Measurements from ENCODE around the gene DCBLD2. TPM values are rescaled to one million over a fixed set of nuclear protein-coding genes. Genes with fewer than 3 reads are reported as not detected.
"Not testable (repeated sequence)": the region's sequence is repeated elsewhere in the genome, so short reads cannot be mapped to it uniquely, and the experiment has no call there.

Gene DCBLD2
- total RNA-seq, 1 experiment from 2014 or later = 19.3 TPM

- no peak for DNase-seq
- Histone ChIP-seq H3K4me3 (no peak overlapping the region), H3K9me3 (no peaks in the 10 kb centered on the region), H3K27me3 (no peaks in the 10 kb centered on the region), H3K36me3 (peaks cover 9% of the 10 kb centered on the region)
Measured at GRCh38 chr3:98897701-98898100, 3.8 kb downstream of the DCBLD2 start.

- H3K9me3 ChIP-seq = no peaks in the 10 kb centered on the region
- no peak overlapping the region for H3K4me3 ChIP-seq
- no peaks in the 10 kb centered on the region for H3K27me3 ChIP-seq
- no peak for DNase-seq
- H3K36me3 ChIP-seq = peaks cover 9% of the 10 kb centered on the region
Measured at GRCh38 chr3:98894791-98895576, 6.5 kb downstream of the DCBLD2 start.

- no peak overlapping the region for H3K4me3 ChIP-seq
- H3K36me3 ChIP-seq = peaks cover 12% of the 10 kb centered on the region
- H3K27me3 ChIP-seq = no peaks in the 10 kb centered on the region
- no peak for DNase-seq
- no peaks in the 10 kb centered on the region for H3K9me3 ChIP-seq
Measured at GRCh38 chr3:98893740-98894139, 7.8 kb downstream of the DCBLD2 start.

- Histone ChIP-seq H3K9me3 (no peaks in the 10 kb centered on the region), H3K4me3 (no peak overlapping the region), H3K36me3 (peaks cover 12% of the 10 kb centered on the region), H3K27me3 (no peaks in the 10 kb centered on the region)
- DNase-seq = no peak
Measured at GRCh38 chr3:98892263-98892662, 9.2 kb downstream of the DCBLD2 start.

- H3K4me3 ChIP-seq = no peak overlapping the region
- no peaks in the 10 kb centered on the region for H3K9me3 ChIP-seq
- peaks cover 7% of the 10 kb centered on the region for H3K36me3 ChIP-seq
- DNase-seq = no peak
- no peaks in the 10 kb centered on the region for H3K27me3 ChIP-seq
Measured at GRCh38 chr3:98890965-98891910, 10.3 kb downstream of the DCBLD2 start.

GRCh38 chr3:98890181-98890835 lies 11.2 kb downstream of the DCBLD2 start:
- H3K27me3 ChIP-seq = no peaks in the 10 kb centered on the region
- peaks cover 3% of the 10 kb centered on the region for H3K36me3 ChIP-seq
- no peak for DNase-seq
- H3K9me3 ChIP-seq = no peaks in the 10 kb centered on the region
- no peak overlapping the region for H3K4me3 ChIP-seq

- Histone ChIP-seq H3K9me3 (0 out of 2 replicates have a peak, but pooled peaks cover 2% of the 10 kb centered on the region), H3K4me3 (no peak overlapping the region), H3K27me3 (no peaks in the 10 kb centered on the region), H3K36me3 (peaks cover 3% of the 10 kb centered on the region)
- DNase-seq = no peak
Measured at GRCh38 chr3:98887684-98888083, 13.8 kb downstream of the DCBLD2 start.

- Histone ChIP-seq H3K9me3 (0 out of 2 replicates have a peak, but pooled peaks cover 4% of the 10 kb centered on the region), H3K36me3 (peaks cover 6% of the 10 kb centered on the region), H3K4me3 (no peak overlapping the region), H3K27me3 (no peaks in the 10 kb centered on the region)
- DNase-seq = no peak
Measured at GRCh38 chr3:98886525-98886924, 15.0 kb downstream of the DCBLD2 start.

- no peak overlapping the region for H3K4me3 ChIP-seq
- H3K36me3 ChIP-seq = peaks cover 6% of the 10 kb centered on the region
- H3K9me3 ChIP-seq = 0 out of 2 replicates have a peak, but pooled peaks cover 4% of the 10 kb centered on the region
- DNase-seq = no peak
- H3K27me3 ChIP-seq = no peaks in the 10 kb centered on the region
Measured at GRCh38 chr3:98885851-98886250, 15.6 kb downstream of the DCBLD2 start.

- no peaks in the 10 kb centered on the region for H3K27me3 ChIP-seq
- peaks cover 15% of the 10 kb centered on the region for H3K36me3 ChIP-seq
- DNase-seq = no peak
- 0 out of 2 replicates have a peak, but pooled peaks cover 4% of the 10 kb centered on the region for H3K9me3 ChIP-seq
- H3K4me3 ChIP-seq = no peak overlapping the region
Measured at GRCh38 chr3:98884675-98885371, 16.7 kb downstream of the DCBLD2 start.

- not testable (repeated sequence) for DNase-seq, H3K9me3 ChIP-seq, H3K4me3 ChIP-seq, H3K27me3 ChIP-seq
- peaks cover 12% of the 10 kb centered on the region for H3K36me3 ChIP-seq
Measured at GRCh38 chr3:98882614-98883333, 18.7 kb downstream of the DCBLD2 start.

- peaks cover 30% of the 10 kb centered on the region for H3K36me3 ChIP-seq
- DNase-seq = no peak
Measured at GRCh38 chr3:98877132-98877531, 24.4 kb downstream of the DCBLD2 start.

GRCh38 chr3:98875535-98875934 lies 26.0 kb downstream of the DCBLD2 start:
- H3K4me3 ChIP-seq = no peak overlapping the region
- DNase-seq = no peak
- peaks cover 39% of the 10 kb centered on the region for H3K36me3 ChIP-seq

More at GRCh38 chr3:98877132-98877531, 24.4 kb downstream of the DCBLD2 start:
- H3K27me3 ChIP-seq = no peaks in the 10 kb centered on the region
- H3K4me3 ChIP-seq = no peak overlapping the region
- peaks cover 8% of the 10 kb centered on the region; the same call in 1 of the 2 replicates for H3K9me3 ChIP-seq

GRCh38 chr3:98874602-98875249 lies 26.8 kb downstream of the DCBLD2 start:
- Histone ChIP-seq H3K27me3 (no peaks in the 10 kb centered on the region), H3K9me3 (peaks cover 11% of the 10 kb centered on the region), H3K36me3 (peaks cover 33% of the 10 kb centered on the region), H3K4me3 (no peak overlapping the region)
- no peak for DNase-seq

More at GRCh38 chr3:98875535-98875934, 26.0 kb downstream of the DCBLD2 start:
- Histone ChIP-seq H3K27me3 (no peaks in the 10 kb centered on the region), H3K9me3 (peaks cover 11% of the 10 kb centered on the region)

GRCh38 chr3:98869391-98869790 lies 32.1 kb downstream of the DCBLD2 start:
- Histone ChIP-seq H3K9me3 (peaks cover 18% of the 10 kb centered on the region), H3K4me3 (no peak overlapping the region), H3K36me3 (peaks cover 43% of the 10 kb centered on the region), H3K27me3 (no peaks in the 10 kb centered on the region)
- DNase-seq = no peak

All from MG63 (cell line).